ENCODE results near the gene GARIN5A.

DNA sequence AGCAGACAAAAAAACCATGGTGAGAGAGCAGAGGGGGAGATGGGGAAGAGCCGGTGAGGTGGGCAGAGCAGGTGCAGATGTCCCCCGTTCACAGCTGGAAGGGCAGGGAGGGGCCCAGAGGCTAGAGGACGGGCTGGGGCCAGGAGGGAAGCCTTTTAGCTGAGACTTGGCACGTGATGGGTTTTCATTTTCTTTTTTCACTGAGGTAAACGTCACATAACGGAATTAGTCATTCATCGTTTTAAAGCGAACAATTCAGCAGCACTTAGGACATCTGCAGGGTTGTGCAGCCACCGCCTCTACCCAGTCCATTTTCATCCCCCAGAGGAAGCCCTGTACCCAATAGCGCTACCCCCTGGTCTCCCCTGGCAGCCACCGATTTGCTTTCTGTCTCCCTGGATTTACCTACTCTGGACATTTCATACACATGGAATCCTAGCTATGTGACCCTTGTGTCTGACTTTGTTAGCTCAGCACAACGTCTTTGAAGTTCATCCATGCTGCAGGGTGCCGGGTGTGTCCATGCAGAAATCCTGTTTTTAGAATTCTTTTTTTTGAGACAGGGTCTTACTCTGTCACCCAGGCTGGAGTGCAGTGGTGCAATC is 16.4 kb downstream of the GARIN5A start:
- TF ChIP-seq POLR2A (IDR thresholded peaks at IDR 0.05) (no peak), POLR2AphosphoS5 (IDR thresholded peaks at IDR 0.05) (no peak), CTCF (IDR thresholded peaks at IDR 0.05) (no peak), EP300 (IDR thresholded peaks at IDR 0.05) (no peak)

Measured in sigmoid colon (tissue), 4 donors.